OCI-LY3 (cell line): Measurements from ENCODE around the gene MGARP.

Source experiments
- EZH2phosphoT487 ChIP-seq: fragments of 200-600 bp; shearing (Covaris generic); IDR thresholded peaks from 2 replicates; pipeline ENCODE4 v1.6.1; 2018; ENCODE audit warnings: antibody characterized with exemption, mixed run types, low read depth
- TF ChIP-seq, protein P1 (sequence below): fragments of 200-600, 300-600 bp; sonication (generic); IDR thresholded peaks from 2 replicates; pipeline ENCODE4 v1.5.1; 2014; ENCODE audit warnings: antibody characterized with exemption, low read length, low read depth

DNA sequence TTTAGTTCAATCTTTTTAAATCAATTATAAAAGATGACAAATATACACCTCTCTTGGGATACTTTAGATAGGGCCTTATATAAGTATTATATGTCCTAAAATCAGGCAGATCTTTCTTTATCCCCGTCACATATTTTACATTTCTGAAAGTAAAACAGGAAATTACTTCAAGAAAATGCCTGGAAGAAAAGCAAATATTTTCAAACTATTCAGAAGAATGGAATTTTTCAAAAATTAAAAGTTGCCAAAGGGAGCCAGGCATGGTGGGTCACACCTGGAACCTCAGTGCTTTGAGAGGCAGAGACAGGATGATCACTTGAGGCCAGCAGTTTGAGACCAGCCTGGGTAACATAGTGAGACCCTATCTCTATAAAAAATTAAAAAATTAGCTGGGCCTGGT, 34.4 kb downstream of the MGARP start:
- TF ChIP-seq, protein P1, sequence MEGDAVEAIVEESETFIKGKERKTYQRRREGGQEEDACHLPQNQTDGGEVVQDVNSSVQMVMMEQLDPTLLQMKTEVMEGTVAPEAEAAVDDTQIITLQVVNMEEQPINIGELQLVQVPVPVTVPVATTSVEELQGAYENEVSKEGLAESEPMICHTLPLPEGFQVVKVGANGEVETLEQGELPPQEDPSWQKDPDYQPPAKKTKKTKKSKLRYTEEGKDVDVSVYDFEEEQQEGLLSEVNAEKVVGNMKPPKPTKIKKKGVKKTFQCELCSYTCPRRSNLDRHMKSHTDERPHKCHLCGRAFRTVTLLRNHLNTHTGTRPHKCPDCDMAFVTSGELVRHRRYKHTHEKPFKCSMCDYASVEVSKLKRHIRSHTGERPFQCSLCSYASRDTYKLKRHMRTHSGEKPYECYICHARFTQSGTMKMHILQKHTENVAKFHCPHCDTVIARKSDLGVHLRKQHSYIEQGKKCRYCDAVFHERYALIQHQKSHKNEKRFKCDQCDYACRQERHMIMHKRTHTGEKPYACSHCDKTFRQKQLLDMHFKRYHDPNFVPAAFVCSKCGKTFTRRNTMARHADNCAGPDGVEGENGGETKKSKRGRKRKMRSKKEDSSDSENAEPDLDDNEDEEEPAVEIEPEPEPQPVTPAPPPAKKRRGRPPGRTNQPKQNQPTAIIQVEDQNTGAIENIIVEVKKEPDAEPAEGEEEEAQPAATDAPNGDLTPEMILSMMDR: no peak
- TF ChIP-seq EZH2phosphoT487: no peak
